ENCODE measurements around the gene CATSPERB. TPM values are rescaled to one million over a fixed set of nuclear protein-coding genes. Genes with fewer than 3 reads are reported as not detected.

CATSPERB gene
- total RNA-seq, 4 donors from 2014 or later = 0.84 to 3.9 (median 2.0) TPM; not detected in 1

DNA sequence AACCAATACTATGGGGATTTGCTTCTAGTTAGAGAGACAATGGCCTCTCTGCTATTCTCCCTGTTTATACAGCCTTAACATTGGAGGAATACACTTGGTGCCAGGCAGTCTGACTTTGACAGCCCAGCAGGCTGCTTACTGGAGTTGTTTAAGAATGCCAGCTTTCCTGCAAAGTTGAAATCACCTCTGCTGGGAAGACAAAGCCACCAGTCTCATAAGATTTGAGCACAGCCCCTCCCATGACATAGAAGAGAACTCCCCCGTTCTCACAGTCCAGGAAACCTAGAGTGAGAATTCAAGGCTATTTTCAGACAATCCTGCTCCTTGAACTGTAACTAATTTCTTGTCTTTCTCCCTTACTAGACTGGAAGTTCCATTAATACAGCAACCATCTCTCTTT is 21.1 kb upstream of the CATSPERB start:
- 20 to 38% methylated on average over 1 of the region's 1 CpG for WGBS, 2 donors
- Histone ChIP-seq H3K4me3 (no peak overlapping the region), H3K27ac (no peak overlapping the region), H3K27me3 (no peaks in the 10 kb centered on the region), H3K9me3 (no peaks in the 10 kb centered on the region), H3K36me3 (no peaks in the 10 kb centered on the region), H3K4me1 (no peaks in the 10 kb centered on the region)
- TF ChIP-seq EP300 (IDR thresholded peaks at IDR 0.05) (no peak), POLR2A (IDR thresholded peaks at IDR 0.05) (no peak)
- TF ChIP-seq, protein P1, sequence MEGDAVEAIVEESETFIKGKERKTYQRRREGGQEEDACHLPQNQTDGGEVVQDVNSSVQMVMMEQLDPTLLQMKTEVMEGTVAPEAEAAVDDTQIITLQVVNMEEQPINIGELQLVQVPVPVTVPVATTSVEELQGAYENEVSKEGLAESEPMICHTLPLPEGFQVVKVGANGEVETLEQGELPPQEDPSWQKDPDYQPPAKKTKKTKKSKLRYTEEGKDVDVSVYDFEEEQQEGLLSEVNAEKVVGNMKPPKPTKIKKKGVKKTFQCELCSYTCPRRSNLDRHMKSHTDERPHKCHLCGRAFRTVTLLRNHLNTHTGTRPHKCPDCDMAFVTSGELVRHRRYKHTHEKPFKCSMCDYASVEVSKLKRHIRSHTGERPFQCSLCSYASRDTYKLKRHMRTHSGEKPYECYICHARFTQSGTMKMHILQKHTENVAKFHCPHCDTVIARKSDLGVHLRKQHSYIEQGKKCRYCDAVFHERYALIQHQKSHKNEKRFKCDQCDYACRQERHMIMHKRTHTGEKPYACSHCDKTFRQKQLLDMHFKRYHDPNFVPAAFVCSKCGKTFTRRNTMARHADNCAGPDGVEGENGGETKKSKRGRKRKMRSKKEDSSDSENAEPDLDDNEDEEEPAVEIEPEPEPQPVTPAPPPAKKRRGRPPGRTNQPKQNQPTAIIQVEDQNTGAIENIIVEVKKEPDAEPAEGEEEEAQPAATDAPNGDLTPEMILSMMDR (IDR thresholded peaks at IDR 0.05) = no peak
- no peak for DNase-seq (ENCODE audit: low spot score in 2 of 2)

DNA sequence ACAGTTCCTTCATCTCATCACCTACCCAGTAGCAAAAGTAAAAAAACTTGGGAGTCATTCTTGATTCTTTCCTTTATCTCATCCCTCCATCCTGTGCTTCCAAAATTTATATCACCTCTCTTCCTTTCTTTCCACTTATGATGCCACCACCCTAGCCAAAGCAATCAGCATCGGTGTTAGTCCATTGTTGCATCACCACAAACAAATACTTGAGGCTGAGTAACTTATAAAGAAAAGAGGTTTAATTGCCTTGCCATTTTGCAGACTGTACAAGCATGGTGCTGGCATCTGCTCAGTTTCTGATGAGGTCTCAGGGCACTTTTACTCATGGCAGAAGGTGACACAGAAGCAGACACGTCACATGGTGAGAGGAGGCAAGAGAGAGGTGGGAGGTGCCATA is 19.8 kb upstream of the CATSPERB start:
- DNase-seq (ENCODE audit: low spot score in 2 of 2) = no peak
- Histone ChIP-seq H3K4me3 (no peak overlapping the region), H3K27me3 (no peaks in the 10 kb centered on the region), H3K9me3 (no peaks in the 10 kb centered on the region), H3K27ac (no peak overlapping the region), H3K4me1 (no peaks in the 10 kb centered on the region), H3K36me3 (no peaks in the 10 kb centered on the region)
- WGBS, 2 donors = 84 to 86% methylated on average over 2 of the region's 2 CpGs
- TF ChIP-seq, protein P1 (IDR thresholded peaks at IDR 0.05) = no peak
- TF ChIP-seq POLR2A (IDR thresholded peaks at IDR 0.05) = no peak
- TF ChIP-seq EP300 (IDR thresholded peaks at IDR 0.05) = no peak

DNA sequence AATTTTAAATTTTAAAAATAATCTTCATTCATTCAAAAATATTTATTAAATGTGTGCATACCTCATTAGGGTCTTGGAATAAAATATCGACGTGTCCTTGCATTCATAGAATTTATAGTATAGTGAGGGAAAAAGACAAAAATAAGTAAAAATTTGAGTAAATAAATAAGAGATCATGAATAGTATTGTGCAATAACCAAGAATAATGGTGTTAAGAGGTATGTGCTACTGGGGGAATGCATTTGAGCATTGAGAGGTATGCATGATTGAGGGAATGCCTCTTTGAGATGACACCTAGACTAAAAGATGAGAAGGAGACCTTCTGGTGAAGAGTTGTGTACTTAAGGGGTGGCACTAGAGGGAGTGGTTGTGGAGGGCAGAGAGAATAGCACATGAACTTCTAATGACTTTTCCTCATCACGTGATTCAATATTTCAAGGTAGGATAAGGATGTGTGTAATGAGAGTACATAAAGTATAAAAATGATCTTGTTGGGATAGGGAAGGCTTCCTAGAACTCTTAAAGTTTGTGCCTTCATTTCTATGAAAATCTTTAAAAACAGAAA is 18.8 kb upstream of the CATSPERB start:
- Histone ChIP-seq H3K27ac (no peak overlapping the region), H3K4me1 (no peaks in the 10 kb centered on the region), H3K36me3 (no peaks in the 10 kb centered on the region), H3K27me3 (no peaks in the 10 kb centered on the region), H3K9me3 (no peaks in the 10 kb centered on the region), H3K4me3 (no peak overlapping the region)
- WGBS, 2 donors = 92% methylated on average over 3 of the region's 3 CpGs
- TF ChIP-seq, protein P1 (IDR thresholded peaks at IDR 0.05) = no peak
- TF ChIP-seq POLR2A (IDR thresholded peaks at IDR 0.05) = no peak
- no peak for TF ChIP-seq EP300 (IDR thresholded peaks at IDR 0.05)
- DNase-seq (ENCODE audit: low spot score in 2 of 2) = no peak

DNA sequence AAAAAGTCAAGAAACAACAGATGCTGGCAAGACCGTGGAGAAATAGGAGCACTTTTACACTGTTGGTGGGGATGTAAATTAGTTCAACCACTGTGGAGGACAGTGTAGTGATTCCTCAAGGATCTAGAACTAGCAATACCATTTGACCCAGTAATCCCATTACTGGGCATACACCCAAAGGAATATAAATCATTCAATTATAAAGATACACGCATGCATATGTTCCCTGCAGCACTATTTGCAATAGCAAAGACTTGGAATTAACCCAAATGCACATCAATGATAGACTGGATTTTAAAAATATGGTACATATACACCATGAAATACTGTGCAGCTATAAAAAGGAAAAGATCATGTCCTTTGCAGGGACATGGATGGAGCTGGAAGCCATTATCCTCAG is 18.0 kb upstream of the CATSPERB start:
- Histone ChIP-seq H3K9me3 (no peaks in the 10 kb centered on the region), H3K27me3 (no peaks in the 10 kb centered on the region), H3K4me1 (no peaks in the 10 kb centered on the region), H3K4me3 (no peak overlapping the region), H3K27ac (no peak overlapping the region), H3K36me3 (no peaks in the 10 kb centered on the region)
- TF ChIP-seq POLR2A (IDR thresholded peaks at IDR 0.05) (no peak), EP300 (IDR thresholded peaks at IDR 0.05) (no peak)
- TF ChIP-seq, protein P1 (IDR thresholded peaks at IDR 0.05) = no peak
- DNase-seq (ENCODE audit: low spot score in 2 of 2) = no peak
- WGBS, 2 donors = 48 to 58% methylated on average over 2 of the region's 2 CpGs

DNA sequence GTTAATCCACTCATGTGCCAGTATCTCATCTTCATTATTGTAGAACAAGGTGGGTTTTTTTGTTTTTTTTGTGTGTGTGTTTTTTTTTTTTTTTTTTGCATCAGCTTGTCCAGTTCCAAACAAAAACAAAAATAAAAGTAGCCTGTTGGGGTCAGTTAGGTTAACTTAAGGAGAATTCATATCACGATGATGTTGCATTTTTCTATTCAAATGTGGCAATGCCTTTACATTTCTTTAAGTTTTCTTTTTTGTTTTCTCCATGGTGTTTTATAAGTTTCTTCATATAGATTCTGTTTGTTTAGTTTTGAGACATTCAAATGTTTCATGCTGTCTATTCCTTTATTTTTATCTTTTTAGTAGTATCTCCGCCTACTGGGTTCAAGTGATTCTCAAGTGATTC is 16.2 kb upstream of the CATSPERB start:
- Histone ChIP-seq H3K27me3 (no peaks in the 10 kb centered on the region), H3K27ac (no peak overlapping the region), H3K4me3 (no peak overlapping the region), H3K9me3 (no peaks in the 10 kb centered on the region), H3K36me3 (no peaks in the 10 kb centered on the region), H3K4me1 (no peaks in the 10 kb centered on the region)
- no peak for DNase-seq (ENCODE audit: low spot score in 2 of 2)
- TF ChIP-seq, protein P1 (IDR thresholded peaks at IDR 0.05) = no peak
- no peak for TF ChIP-seq EP300 (IDR thresholded peaks at IDR 0.05)
- no peak for TF ChIP-seq POLR2A (IDR thresholded peaks at IDR 0.05)
- 72 to 78% methylated on average over 2 of the region's 2 CpGs for WGBS, 2 donors

Measured in tibial nerve (tissue), 4 donors.